Right forelimb (tissue), 1 donor: ENCODE data around the gene RBL1.
A peak's percentile ranks its signal among the peaks of the same experiment; 100 is the strongest.

Experiments
- DNase-seq: peaks from one replicate; pipeline ENCODE4 v3.0.0-alpha.2; 2018

RBL1 gene

GRCh38 chr20:36950414-36951197 is 145.2 kb downstream of the RBL1 start:
- peak; percentile 49 for DNase-seq
